ENCODE data around the gene BTN2A1. TPM values are rescaled to one million over a fixed set of nuclear protein-coding genes. Genes with fewer than 3 reads are reported as not detected.
A peak's percentile ranks its signal among the peaks of the same experiment; 100 is the strongest.

Gene BTN2A1
- total and polyA plus RNA-seq, 2 of the 13 experiments (the other 11 are each of a cell fraction or from before 2014, with no cell fraction given) = 16.4 to 30.4 TPM

DNA sequence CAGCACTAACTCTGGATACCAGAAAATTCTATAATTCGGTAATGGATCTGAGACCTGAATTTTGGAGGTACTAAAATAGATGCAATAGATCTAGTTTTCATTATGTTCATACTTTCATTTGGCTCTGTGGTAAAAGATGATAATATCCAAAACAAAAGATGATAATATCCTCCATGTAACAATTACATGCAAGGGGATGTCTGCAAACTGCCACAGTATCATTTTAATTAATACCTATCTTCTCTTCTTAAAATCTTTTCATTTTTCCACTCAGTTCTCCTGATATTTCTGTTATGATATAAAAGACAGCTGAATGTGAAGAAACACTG lies 15.6 kb downstream of the BTN2A1 start:
- Histone ChIP-seq H3K27me3 (ENCODE audit: control insufficient read depth in 1 of 2, insufficient read depth in 2 of 2, low read length in 2 of 2) (no peaks in the 10 kb centered on the region), H2AFZ (ENCODE audit: low read length) (peak overlapping the region; percentile 73), H3K4me2 (ENCODE audit: low read depth, low read length) (peak overlapping the region; percentile 98), H3K9me3 (ENCODE audit: low read length) (no peaks in the 10 kb centered on the region), H3K36me3 (replicated peaks in 1 of 2; ENCODE audit: control insufficient read depth in 1 of 2, insufficient read depth in 2 of 2, low read length in 2 of 2) (peaks cover 5 to 7% of the 10 kb centered on the region in 2 experiments; a peak in 4 of 5 replicates), H3K27ac (ENCODE audit: extremely low read length, insufficient read depth, low read length) (peak overlapping the region; percentile 83), H4K20me1 (ENCODE audit: insufficient read depth, low read length) (no peaks in the 10 kb centered on the region), H3K4me3 (replicated peaks in 1 of 3; ENCODE audit: insufficient read depth in 1 of 3, low read depth in 2 of 3, low read length in 3 of 3) (peak overlapping the region; percentile 46 to 84 (median 70); a peak in 5 of 6 replicates), H3K4me1 (ENCODE audit: insufficient read depth, low read length) (peaks cover 56% of the 10 kb centered on the region), H3K9ac (ENCODE audit: insufficient read depth, low read depth, low read length) (peak overlapping the region; percentile 76), H3K79me2 (ENCODE audit: insufficient read depth, low read length) (no peaks in the 10 kb centered on the region)
- in situ Hi-C loops (cut with HindIII; ENCODE audit: extremely low pct_ligation_motif_present, low pct_unique_long_range_greater_than_20kb) = no loop called here
- 85% methylated on average over 1 of the region's 1 CpG for WGBS (ENCODE audit: low lambda C conversion rate)
- no peak for FAIRE-seq
- TF ChIP-seq SMYD3 (CRISPR knock-in tag; IDR thresholded peaks at IDR 0.05) (0 out of 2 replicates have a peak, but pooled peaks have one; percentile 17), ELF4 (CRISPR knock-in tag; IDR thresholded peaks at IDR 0.05; ENCODE audit: borderline replicate concordance) (0 out of 2 replicates have a peak, but pooled peaks have one; percentile 64), NCOA1 (CRISPR knock-in tag; IDR thresholded peaks at IDR 0.05) (no peak), FOXA1 (IDR thresholded peaks at IDR 0.05) (0 out of 2 replicates have a peak, but pooled peaks have one; percentile 19), FOXA1 (CRISPR knock-in tag; IDR thresholded peaks at IDR 0.05) (no peak), HHEX (CRISPR knock-in tag; IDR thresholded peaks at IDR 0.05) (no peak), BRCA1 (CRISPR knock-in tag; IDR thresholded peaks at IDR 0.05) (no peak), TCF7L2 (IDR thresholded peaks at IDR 0.05; ENCODE audit: low read depth, low read length) (no peak), FOSL2 (CRISPR knock-in tag; IDR thresholded peaks at IDR 0.05) (no peak), SNAI1 (CRISPR knock-in tag; IDR thresholded peaks at IDR 0.05; ENCODE audit: borderline replicate concordance) (no peak), ZNF24 (IDR thresholded peaks at IDR 0.05) (no peak)
- TF ChIP-seq, protein P1, sequence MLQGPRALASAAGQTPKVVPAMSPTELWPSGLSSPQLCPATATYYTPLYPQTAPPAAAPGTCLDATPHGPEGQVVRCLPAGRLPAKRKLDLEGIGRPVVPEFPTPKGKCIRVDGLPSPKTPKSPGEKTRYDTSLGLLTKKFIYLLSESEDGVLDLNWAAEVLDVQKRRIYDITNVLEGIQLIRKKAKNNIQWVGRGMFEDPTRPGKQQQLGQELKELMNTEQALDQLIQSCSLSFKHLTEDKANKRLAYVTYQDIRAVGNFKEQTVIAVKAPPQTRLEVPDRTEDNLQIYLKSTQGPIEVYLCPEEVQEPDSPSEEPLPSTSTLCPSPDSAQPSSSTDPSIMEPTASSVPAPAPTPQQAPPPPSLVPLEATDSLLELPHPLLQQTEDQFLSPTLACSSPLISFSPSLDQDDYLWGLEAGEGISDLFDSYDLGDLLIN (CRISPR knock-in tag; IDR thresholded peaks at IDR 0.05; ENCODE audit: borderline replicate concordance) = no peak
- TF ChIP-seq, protein P2, sequence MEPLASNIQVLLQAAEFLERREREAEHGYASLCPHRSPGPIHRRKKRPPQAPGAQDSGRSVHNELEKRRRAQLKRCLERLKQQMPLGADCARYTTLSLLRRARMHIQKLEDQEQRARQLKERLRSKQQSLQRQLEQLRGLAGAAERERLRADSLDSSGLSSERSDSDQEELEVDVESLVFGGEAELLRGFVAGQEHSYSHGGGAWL (CRISPR knock-in tag; IDR thresholded peaks at IDR 0.05) = no peak
- TF ChIP-seq, protein P3, sequence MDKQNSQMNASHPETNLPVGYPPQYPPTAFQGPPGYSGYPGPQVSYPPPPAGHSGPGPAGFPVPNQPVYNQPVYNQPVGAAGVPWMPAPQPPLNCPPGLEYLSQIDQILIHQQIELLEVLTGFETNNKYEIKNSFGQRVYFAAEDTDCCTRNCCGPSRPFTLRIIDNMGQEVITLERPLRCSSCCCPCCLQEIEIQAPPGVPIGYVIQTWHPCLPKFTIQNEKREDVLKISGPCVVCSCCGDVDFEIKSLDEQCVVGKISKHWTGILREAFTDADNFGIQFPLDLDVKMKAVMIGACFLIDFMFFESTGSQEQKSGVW (CRISPR knock-in tag; IDR thresholded peaks at IDR 0.05; ENCODE audit: borderline replicate concordance) = no peak
- TF ChIP-seq, protein P4, sequence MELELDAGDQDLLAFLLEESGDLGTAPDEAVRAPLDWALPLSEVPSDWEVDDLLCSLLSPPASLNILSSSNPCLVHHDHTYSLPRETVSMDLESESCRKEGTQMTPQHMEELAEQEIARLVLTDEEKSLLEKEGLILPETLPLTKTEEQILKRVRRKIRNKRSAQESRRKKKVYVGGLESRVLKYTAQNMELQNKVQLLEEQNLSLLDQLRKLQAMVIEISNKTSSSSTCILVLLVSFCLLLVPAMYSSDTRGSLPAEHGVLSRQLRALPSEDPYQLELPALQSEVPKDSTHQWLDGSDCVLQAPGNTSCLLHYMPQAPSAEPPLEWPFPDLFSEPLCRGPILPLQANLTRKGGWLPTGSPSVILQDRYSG (CRISPR knock-in tag; IDR thresholded peaks at IDR 0.05) = no peak
- no peak for ATAC-seq
- POLR2A ChIA-PET = interaction anchor here (0.6 to 3.1 kb wide), 8 partner anchors 12 to 131 kb away, joined by 3 to 22 read pairs (median 7); partner anchors contain the start of genes BTN2A1, BTN2A2 and HMGN4
- intact Hi-C loops (cut with micrococcal nuclease; ENCODE audit: unreplicated experiment) = no loop called here
- CTCF ChIA-PET (ENCODE audit: low intra/inter-chr PET ratio, low total read pairs) = no interaction called here
- no TSS peak for BruUV-seq (replicated peaks)
- no peak for DNase-seq (ENCODE audit: low spot score)
